ENCODE results near the gene APBB2.
"Not testable (repeated sequence)": the region's sequence is repeated elsewhere in the genome, so short reads cannot be mapped to it uniquely, and the experiment has no call there.

APBB2 gene

GRCh38 chr4:40840985-40841571 is 373.3 kb downstream of the APBB2 start:
- DNase-seq = peak; percentile 87

- peak; percentile 64 for DNase-seq
Measured at GRCh38 chr4:40840255-40840984, 373.9 kb downstream of the APBB2 start.

- DNase-seq = no peak
Measured at GRCh38 chr4:40838742-40839141, 375.6 kb downstream of the APBB2 start.

GRCh38 chr4:40837094-40837870 is 377.1 kb downstream of the APBB2 start:
- no peak for DNase-seq

GRCh38 chr4:40833212-40833611 is 381.1 kb downstream of the APBB2 start:
- no peak for DNase-seq

GRCh38 chr4:40832175-40832574 is 382.2 kb downstream of the APBB2 start:
- no peak for DNase-seq

- DNase-seq = no peak
Measured at GRCh38 chr4:40831146-40831907, 383.0 kb downstream of the APBB2 start.

GRCh38 chr4:40829586-40829985 is 384.8 kb downstream of the APBB2 start:
- peak; percentile 69 for DNase-seq

GRCh38 chr4:40828661-40829060 is 385.7 kb downstream of the APBB2 start:
- no peak for DNase-seq

GRCh38 chr4:40827758-40828157 is 386.6 kb downstream of the APBB2 start:
- peak; percentile 52 for DNase-seq

GRCh38 chr4:40826821-40827220 is 387.5 kb downstream of the APBB2 start:
- no peak for DNase-seq

- DNase-seq = no peak
Measured at GRCh38 chr4:40825014-40825838, 389.1 kb downstream of the APBB2 start.

GRCh38 chr4:40822420-40823166 is 391.7 kb downstream of the APBB2 start:
- no peak for DNase-seq

GRCh38 chr4:40820101-40820500 is 394.2 kb downstream of the APBB2 start:
- no peak for DNase-seq

GRCh38 chr4:40817157-40817556 is 397.2 kb downstream of the APBB2 start:
- DNase-seq = not testable (repeated sequence)

GRCh38 chr4:40812856-40813255 is 401.5 kb downstream of the APBB2 start:
- DNase-seq = peak; percentile 16

- DNase-seq = peak; percentile 86
Measured at GRCh38 chr4:40812386-40812785, 402.0 kb downstream of the APBB2 start.

GRCh38 chr4:40811956-40812355 is 402.4 kb downstream of the APBB2 start:
- DNase-seq = peak; percentile 93

GRCh38 chr4:40808926-40809457 is 405.4 kb downstream of the APBB2 start:
- no peak for DNase-seq

GRCh38 chr4:40804598-40804997 is 409.7 kb downstream of the APBB2 start:
- no peak for DNase-seq

- peak; percentile 47 for DNase-seq
Measured at GRCh38 chr4:40800064-40800463, 414.3 kb downstream of the APBB2 start.
